ENCODE measurements around the gene FAM174B. TPM values are rescaled to one million over a fixed set of nuclear protein-coding genes. Genes with fewer than 3 reads are reported as not detected.

The FAM174B gene
- total and polyA plus RNA-seq, 8 donors, result 26.0 to 122 (median 64.7) TPM

- peaks cover 8 to 35% (median 21%) of the 10 kb centered on the region in 3 donors for H3K4me1 ChIP-seq
- TF ChIP-seq CTCF (IDR thresholded peaks at IDR 0.05), result no peak
- WGBS, 2 donors, result 34 to 37% methylated on average over 9 of the region's 9 CpGs
- no peaks in the 10 kb centered on the region for H3K9me3 ChIP-seq
- peak overlapping the region in 3 of 4 donors; percentile 56 to 65 (median 64) for H3K4me3 ChIP-seq
- DNase-seq (peak in 4 of 6 donors; percentile 42 to 57 (median 50)), FAIRE-seq (no peak), ATAC-seq (peak in 2 of 4 donors; percentile 6 to 21)
- H3K36me3 ChIP-seq, result no peaks in the 10 kb centered on the region
- peak overlapping the region in 3 of 4 donors; percentile 13 to 90 (median 82) for H3K27ac ChIP-seq
- intact Hi-C loops (cut with DNase I), result no loop called here
- H3K27me3 ChIP-seq, result no peaks in the 10 kb centered on the region
These were observed 3.0 kb downstream of the FAM174B start for GRCh38 chr15:92652576-92652966.

- 32 to 36% methylated on average over 10 of the region's 10 CpGs for WGBS, 2 donors
These were observed 3.5 kb downstream of the FAM174B start for GRCh38 chr15:92651877-92652575.

GRCh38 chr15:92650966-92651365 is 4.6 kb downstream of the FAM174B start:
- TF ChIP-seq CTCF (IDR thresholded peaks at IDR 0.05), result no peak
- intact Hi-C loops (cut with DNase I), result no loop called here
- no peak for ATAC-seq
- Histone ChIP-seq H3K9me3 (no peaks in the 10 kb centered on the region), H3K36me3 (no peaks in the 10 kb centered on the region), H3K27me3 (no peaks in the 10 kb centered on the region), H3K4me3 (peak overlapping the region in 1 of 4 donors; percentile 64), H3K27ac (no peak overlapping the region), H3K4me1 (peaks cover 18 to 40% (median 24%) of the 10 kb centered on the region in 3 donors)
- 89 to 90% methylated on average over 2 of the region's 2 CpGs for WGBS, 2 donors
- no peak for FAIRE-seq
- DNase-seq, result no peak

More at GRCh38 chr15:92651877-92652575, 3.5 kb downstream of the FAM174B start:
- intact Hi-C loops (cut with DNase I), result no loop called here
- peak overlapping the region in 3 of 4 donors; percentile 56 to 65 (median 64) for H3K4me3 ChIP-seq
- peaks cover 12 to 40% (median 26%) of the 10 kb centered on the region in 3 donors for H3K4me1 ChIP-seq
- no peaks in the 10 kb centered on the region for H3K36me3 ChIP-seq
- peak overlapping the region in 3 of 4 donors; percentile 13 to 90 (median 82) for H3K27ac ChIP-seq
- DNase-seq (no peak), ATAC-seq (no peak), FAIRE-seq (no peak)
- no peaks in the 10 kb centered on the region for H3K27me3 ChIP-seq
- no peaks in the 10 kb centered on the region for H3K9me3 ChIP-seq
- no peak for TF ChIP-seq CTCF (IDR thresholded peaks at IDR 0.05)

GRCh38 chr15:92650256-92650655 is 5.3 kb downstream of the FAM174B start:
- DNase-seq (no peak), FAIRE-seq (no peak), ATAC-seq (no peak)
- Histone ChIP-seq H3K36me3 (no peaks in the 10 kb centered on the region), H3K4me1 (peaks cover 18 to 44% (median 29%) of the 10 kb centered on the region in 3 donors), H3K27me3 (no peaks in the 10 kb centered on the region), H3K9me3 (no peaks in the 10 kb centered on the region), H3K4me3 (peak overlapping the region in 1 of 4 donors; percentile 64), H3K27ac (peak overlapping the region in 1 of 4 donors; percentile 17)
- intact Hi-C loops (cut with DNase I), result no loop called here
- TF ChIP-seq CTCF (IDR thresholded peaks at IDR 0.05), result no peak
- 46 to 47% methylated on average over 9 of the region's 9 CpGs for WGBS, 2 donors
